Epithelial cell of esophagus (primary cell): Measurements from ENCODE around the gene PCDHA11.
A peak's percentile ranks its signal among the peaks of the same experiment; 100 is the strongest.
"Not testable (repeated sequence)": the region's sequence is repeated elsewhere in the genome, so short reads cannot be mapped to it uniquely, and the experiment has no call there.

Experiments used
- DNase-seq: peaks from one replicate; pipeline ENCODE4 v3.0.0; 2010; ENCODE audit warnings: low read depth
- H3K4me3 ChIP-seq: 2 replicates; pipeline ENCODE4 v1.5.1; 2011; ENCODE audit warnings: mild to moderate bottlenecking, low read length, control low read depth
- CTCF ChIP-seq: IDR thresholded peaks from 2 replicates; pipeline ENCODE4 v1.5.1; 2011; ENCODE audit warnings: low read depth, mild to moderate bottlenecking, low read length, control low read depth, inconsistent platforms; ENCODE audit not compliant: insufficient read depth; ENCODE audit errors: missing control alignments

Gene PCDHA11

GRCh38 chr5:140833993-140834392 lies 34.8 kb upstream of the PCDHA11 start, which contains the start of gene PCDHA7:
TSS of gene PCDHA7 (plus strand) at chr5:140834269. CDS start at chr5:140834384, 115 bp downstream.
- TF ChIP-seq CTCF: no peak
- H3K4me3 ChIP-seq: no peak within 1 kb of the TSS
- peak; percentile 13 for DNase-seq

- not testable (repeated sequence) for H3K4me3 ChIP-seq, DNase-seq
Observed at GRCh38 chr5:140834439-140835008, 34.2 kb upstream of the PCDHA11 start.

- no peak overlapping the region for H3K4me3 ChIP-seq
- TF ChIP-seq CTCF: no peak
- DNase-seq: no peak
Observed at GRCh38 chr5:140835622-140836510, 32.9 kb upstream of the PCDHA11 start.

- no peak for DNase-seq
- TF ChIP-seq CTCF: no peak
- H3K4me3 ChIP-seq: no peak within 1 kb of the TSS
Observed at GRCh38 chr5:140840978-140841962, 27.5 kb upstream of the PCDHA11 start, which contains the start of gene PCDHA8. TSS of gene PCDHA8 (plus strand) at chr5:140841187. CDS start at chr5:140841322, 135 bp downstream.

GRCh38 chr5:140842798-140843733 lies 25.7 kb upstream of the PCDHA11 start:
- DNase-seq: no peak
- TF ChIP-seq CTCF: no peak
- no peak overlapping the region for H3K4me3 ChIP-seq

GRCh38 chr5:140848139-140849102 lies 20.3 kb upstream of the PCDHA11 start, which contains the start of gene PCDHA9:
TSS of gene PCDHA9 (plus strand) at chr5:140848382. CDS start at chr5:140848496, 114 bp downstream.
- not testable (repeated sequence) for DNase-seq, H3K4me3 ChIP-seq

- not testable (repeated sequence) for DNase-seq, H3K4me3 ChIP-seq
Observed at GRCh38 chr5:140849831-140850634, 18.7 kb upstream of the PCDHA11 start.
